ENCODE results near the gene KCNMB2.

The KCNMB2 gene

DNA sequence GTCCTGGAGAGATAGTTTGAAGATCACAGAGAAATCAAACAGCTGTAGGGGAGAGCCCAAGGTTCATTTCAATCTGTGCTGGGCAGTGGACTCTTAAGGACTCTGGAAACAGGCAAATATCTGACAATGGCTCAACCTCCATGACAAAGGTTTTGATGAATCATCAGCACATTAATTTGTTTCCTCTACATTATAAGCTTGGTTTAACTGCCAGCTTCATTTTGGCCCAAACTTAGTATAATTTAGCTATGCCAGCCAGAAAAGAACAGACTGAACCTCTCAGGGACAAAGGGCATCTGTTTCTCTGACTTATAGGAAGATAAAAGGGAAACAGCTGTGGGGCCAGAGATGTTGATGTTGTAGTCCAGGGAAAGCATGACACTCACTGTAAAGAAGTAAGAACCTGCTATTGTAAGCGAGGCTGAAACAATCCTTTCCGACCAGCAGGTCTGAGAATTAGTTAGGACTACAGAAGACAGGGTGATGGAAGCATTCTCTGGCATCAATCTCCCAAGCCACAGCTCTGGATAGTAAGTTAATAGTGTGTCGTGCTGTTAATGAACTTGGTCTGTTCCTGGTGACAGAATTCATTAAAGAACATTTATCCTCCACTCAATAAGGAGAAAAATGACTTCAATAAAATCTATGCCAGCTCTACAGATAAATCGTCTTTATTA lies 110.1 kb downstream of the KCNMB2 start:
- DNase-seq (ENCODE audit: low read depth): no peak

DNA sequence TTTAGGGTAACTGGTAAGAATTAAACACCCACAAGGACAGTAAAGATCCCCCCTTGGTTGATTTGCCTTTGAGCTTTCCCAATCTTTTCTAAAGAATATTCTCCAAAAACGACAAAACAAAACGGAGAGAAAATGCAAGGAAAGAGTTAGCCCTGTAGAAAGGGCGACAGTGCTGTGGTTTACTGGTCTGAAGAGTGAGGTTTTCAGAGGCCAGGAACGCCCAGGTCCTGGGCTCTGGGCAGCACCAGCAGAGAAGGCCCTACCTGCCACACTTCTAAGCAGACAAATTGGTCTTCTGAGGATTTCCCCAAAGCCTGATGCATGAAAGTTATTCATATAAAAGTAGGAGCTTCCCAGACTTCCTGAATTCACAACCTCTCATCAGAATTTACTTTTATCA lies 119.3 kb downstream of the KCNMB2 start:
- no peak for DNase-seq (ENCODE audit: low read depth)

DNA sequence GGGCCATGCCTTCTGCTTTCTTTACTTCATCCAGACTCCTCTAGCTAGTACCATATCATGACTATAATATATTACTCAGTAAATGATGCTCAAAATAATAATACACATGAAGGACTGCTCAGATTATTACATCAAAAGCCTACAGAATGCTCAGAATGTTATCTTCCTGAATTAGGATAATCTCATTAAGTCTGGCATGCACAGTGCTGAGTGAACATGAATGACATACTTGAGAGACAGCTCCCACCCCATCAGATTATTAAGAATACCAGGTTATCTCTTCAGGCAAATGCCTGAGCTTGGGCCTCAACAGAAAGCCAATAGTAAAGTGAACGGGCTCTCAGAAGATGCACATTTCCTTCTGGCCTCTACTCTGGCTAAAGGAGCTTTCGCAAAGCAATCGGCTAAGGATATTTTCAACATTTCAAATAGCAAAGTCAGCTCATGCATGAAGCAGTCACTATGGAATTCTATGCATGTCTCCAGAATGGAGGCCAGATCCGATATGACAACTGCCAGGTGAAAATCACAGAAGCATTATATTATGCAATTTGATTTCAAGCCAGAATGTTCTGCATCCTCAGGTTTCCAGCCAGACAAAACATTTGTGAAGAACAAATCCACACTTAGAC lies 122.6 kb downstream of the KCNMB2 start:
- no peak for DNase-seq (ENCODE audit: low read depth)

DNA sequence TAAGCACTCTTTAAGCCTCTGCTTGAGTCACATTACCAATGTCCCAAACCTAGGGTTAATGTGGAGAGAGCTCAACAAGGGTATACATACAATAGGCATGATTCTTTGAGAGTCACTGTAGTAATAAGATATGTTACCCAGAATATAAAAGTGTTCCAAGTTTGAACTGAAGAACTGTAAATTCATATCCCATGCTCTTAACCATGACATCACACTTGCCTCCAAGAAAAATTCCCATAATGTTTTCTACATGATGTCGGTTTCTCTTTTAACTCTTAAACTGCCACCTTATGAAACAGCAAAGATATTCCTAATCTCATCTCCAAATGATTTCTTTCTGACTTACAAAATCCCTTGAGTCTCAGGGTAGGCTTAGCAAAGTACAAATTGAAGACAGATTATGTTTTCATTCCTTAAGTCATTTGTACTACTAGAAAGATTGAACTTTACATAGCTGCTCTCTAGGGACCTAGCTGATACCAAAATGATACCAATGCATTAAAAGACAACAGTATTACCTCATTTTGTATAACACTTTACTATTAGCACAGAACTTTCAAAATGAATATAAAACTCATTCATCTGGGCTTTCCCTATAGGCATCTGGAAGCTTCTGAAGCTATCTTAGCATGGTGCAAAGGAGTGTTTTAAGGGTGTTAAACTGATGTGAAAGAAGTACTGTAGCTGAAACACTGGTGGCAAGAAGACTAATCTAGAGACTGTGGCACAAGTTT lies 127.1 kb downstream of the KCNMB2 start:
- DNase-seq (ENCODE audit: low read depth): no peak

DNA sequence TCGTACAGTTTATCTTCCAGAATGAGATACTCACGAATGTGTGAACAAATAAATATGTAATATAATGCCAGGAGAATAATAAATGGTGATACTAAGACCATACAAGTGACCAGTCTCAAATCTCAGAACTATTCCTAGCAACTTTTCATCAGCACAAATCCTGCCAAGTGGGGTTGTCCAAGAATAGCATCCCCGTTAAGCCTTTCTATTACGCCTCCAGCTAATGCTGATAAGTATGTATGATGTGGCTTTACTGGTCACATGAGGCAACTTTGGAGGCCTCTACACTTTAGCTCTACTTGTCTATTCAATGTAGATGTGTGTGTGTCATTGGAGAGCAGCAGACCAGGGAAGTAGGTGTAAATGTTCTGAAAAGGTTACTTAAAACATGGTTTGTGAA lies 129.5 kb downstream of the KCNMB2 start:
- DNase-seq (ENCODE audit: low read depth): no peak

DNA sequence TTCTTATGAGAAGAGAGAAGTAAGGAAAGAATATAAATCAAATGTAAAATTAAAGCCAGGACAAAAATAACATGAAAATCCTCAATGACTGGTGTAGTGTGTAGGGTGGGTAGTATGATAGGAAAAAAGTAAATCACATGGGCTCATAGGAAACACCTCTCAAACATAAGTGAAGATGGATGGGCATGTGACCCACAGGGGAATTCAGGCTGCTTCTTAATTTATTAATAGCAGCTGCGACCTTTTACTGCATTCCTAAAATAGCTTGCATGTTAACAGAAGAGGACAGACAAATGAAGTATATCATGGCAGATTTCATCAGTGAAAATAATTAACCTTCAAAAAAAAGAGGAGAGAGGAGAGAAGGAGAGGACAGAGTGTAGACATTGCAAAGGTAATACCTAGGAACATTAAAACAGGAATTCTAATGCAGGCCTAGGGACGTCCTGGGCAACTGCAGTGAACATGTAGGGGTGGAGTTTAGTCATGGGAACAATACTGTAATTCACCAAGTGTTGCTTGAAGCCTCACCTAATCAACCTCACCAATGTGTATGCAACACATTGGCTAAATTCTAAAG lies 132.9 kb downstream of the KCNMB2 start:
- no peak for DNase-seq (ENCODE audit: low read depth)

DNA sequence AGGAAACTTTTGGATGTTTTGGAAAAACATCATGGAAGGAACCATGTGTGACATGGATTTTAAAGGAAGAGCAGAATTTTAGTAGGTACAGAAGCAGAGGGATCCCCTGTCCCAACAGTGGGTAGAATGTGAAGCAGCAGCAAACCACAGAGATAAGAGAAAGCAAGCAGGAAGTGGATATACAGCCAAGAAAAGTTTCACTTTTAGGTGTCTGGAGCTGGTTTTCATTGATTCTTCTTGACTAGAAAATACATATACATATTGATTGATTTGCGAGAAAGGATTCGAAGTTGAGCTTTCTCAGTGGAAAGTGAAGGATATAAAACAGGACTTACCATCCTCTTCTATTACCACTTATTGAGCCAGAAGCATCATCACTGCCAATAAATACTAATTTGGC lies 133.5 kb downstream of the KCNMB2 start:
- DNase-seq (ENCODE audit: low read depth): no peak

DNA sequence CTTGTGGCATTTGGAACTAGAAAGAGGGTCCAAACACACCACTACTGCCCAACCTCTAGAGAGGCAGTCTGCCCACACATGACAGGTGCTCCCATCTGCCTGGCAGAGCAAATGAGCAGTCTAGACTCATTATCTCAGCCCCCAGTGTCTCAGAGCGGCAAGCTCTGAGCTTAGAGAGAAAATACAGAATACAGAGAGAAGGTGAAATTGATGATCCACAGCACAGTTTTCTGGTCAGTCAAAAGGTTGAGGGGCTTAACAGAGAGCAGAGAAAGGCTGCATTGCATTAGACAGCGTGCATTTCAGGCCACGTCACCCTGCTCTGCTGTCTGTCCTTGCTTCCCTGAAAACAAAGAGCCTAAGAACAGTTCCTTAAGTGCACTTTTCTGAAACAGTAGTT lies 135.1 kb downstream of the KCNMB2 start:
- peak; percentile 1 for DNase-seq (ENCODE audit: low read depth)

DNA sequence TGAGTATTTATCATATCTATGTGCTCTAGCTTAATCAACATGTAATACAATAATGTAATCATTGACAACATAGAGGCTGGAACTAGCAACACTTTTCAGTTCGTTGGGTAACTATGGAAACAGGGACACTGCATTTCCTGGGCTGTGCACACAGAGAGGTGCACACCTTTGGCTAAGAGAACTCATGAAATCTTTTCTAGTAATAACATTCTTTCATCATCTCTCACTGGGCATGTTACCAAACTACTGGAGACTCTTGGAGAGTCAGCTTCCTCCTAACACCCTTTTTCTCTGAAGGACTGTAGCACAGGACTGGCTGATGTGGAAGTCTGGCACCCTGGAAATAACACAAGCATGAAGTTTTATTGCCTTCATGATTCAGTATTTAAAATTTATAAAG lies 135.6 kb downstream of the KCNMB2 start:
- DNase-seq (ENCODE audit: low read depth): peak; percentile 51

DNA sequence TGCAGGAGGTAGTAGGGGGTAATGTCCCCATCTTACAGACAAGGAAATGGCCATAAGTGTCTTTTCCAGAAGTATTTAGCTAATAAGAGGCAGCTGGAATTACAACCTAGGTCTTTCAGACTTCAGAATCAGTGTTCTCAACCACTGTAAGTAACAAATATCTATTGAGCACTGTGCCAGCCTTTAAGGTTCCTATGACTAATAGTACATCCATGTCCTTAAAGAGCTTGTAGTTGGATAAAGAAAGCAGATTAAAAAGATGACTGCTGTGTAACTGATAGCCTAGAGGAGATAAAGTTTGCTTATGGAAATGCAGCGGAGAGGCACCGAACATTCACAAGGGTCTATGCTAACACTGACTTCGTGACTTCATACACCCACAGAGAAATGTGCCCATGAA lies 136.0 kb downstream of the KCNMB2 start:
- DNase-seq (ENCODE audit: low read depth): peak; percentile 5

DNA sequence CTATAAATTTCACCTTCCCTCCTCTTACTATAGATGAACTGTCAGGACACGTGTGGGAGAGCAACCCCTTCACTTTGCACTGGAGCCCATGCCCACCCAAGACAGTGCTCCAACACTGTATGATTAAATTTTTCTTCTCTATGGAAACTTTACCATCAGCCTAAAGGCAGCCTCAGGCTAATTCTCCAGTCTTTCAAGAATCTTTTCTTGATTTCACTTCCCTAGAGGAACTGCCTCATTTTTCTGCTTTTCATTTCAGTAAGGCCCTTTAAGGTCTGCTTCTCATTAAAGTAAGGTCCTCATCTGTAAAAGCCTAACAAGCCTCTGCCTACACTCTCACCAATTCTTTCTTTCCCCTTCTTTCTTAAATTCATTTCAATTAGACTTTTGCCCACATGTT lies 137.3 kb downstream of the KCNMB2 start:
- DNase-seq (ENCODE audit: low read depth): no peak

DNA sequence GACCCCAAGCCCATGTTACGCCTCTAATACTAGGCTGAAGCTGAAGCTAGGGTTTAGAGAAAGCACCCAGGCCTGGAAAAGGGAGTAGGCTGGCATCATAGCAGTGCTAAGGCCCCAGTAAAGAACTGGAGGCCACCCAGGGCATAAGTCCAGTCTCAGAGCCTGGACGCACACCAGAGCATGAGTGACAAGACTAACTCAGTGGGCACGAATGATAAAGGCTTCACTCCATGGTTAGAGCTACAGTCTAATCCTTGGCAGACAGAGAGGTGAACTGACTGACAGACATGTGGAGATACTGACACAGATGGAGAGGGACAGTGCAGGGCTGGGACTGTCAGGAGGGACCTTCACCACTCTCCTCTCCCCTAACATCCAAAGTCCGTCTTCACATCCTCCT lies 139.8 kb downstream of the KCNMB2 start:
- no peak for DNase-seq (ENCODE audit: low read depth)

DNA sequence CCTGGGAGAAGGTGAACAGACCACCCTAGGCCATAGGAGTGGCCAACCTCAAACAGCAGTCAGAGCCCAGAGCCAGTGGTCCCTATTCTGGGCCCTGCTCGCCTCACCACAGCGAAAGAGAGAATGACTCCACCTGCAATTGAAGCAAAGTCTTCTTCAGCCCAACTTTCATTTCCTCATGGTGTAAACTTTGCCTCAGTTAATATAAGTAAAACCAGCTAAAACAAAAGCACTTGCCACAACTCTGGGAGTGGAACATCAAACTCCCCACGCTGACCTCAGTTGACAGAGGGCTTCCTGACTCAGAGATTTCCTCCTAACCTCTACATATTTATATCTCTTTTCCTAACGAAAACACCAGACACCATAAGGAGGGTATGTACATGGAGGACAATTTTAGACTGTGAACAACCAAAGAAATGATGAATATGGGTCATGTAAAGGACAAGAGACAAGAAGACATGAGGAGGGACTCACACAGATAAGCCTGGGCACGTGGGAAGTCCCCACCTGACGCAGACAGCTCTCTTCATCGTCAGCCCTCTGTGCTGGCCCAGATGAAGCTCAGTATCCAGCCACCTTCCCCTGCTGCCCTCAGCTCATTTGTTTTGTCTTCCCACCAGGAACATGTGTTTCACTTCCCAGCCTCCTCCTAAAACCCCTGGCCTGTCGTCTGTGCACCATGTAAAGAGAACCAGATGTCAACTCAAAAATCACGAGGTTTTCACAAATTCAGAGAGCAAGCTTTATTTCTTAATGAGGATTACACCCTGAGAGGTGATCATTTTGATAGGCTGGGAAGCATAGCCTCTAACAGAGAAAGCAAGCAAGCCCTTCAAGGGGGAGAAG lies 140.9 kb downstream of the KCNMB2 start:
- DNase-seq (ENCODE audit: low read depth): no peak

DNA sequence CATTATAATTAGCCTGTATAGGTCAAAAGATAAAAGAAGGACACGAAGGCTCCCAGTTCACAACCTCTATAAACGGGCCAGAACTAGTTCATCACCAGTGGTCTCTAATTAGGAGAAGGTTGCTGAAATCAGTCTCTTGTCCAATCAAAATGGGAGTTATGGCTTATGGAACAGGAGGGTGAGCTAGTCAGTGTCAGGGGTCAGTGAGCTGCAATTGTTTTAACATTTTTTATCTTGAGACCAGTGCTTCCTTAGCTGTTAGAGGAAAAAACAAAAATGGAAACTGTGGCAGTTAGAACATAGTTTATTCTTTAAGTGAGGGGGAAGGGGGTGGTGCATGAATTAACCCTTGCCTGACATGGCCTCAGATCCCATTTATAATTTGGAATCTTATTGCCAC lies 141.7 kb downstream of the KCNMB2 start:
- no peak for DNase-seq (ENCODE audit: low read depth)

DNA sequence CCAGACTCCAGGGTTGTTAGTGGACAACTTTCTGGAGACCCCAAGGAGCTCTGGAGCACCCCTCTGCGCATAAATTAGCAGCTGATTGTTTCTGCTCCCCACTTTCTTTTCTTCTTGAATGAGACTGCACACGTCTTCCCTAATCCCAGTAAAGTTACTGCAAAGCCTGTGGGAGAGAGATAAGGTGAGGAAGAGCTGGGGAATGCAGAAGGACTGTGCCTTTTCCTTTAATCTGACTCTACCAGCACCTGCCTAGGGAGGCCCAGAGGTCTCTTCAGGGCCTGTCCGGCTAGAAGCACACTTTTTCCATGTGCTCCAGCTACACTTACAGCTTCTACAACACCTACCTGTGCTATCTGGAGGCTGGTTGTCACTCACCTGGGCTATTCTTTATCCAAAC lies 143.8 kb downstream of the KCNMB2 start:
- no peak for DNase-seq (ENCODE audit: low read depth)

DNA sequence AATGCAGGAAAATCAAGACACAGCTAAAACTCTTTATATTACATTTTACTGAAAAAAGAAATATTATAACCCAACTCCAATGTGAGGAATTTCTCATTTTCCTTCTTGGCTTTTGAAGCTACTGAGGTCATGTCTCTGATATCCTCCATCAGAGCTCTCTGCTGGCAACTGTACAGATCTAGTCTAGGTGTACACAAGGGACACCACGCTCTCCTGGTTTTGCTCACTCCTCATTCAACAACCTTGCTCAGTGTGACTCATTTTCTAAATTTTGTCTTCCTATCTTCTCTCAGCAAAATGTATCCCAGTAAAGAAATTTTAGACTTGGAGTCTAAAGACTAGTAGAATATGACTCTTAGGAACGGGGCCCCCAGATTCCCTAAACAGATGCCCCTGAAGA lies 144.3 kb downstream of the KCNMB2 start:
- DNase-seq (ENCODE audit: low read depth): no peak

DNA sequence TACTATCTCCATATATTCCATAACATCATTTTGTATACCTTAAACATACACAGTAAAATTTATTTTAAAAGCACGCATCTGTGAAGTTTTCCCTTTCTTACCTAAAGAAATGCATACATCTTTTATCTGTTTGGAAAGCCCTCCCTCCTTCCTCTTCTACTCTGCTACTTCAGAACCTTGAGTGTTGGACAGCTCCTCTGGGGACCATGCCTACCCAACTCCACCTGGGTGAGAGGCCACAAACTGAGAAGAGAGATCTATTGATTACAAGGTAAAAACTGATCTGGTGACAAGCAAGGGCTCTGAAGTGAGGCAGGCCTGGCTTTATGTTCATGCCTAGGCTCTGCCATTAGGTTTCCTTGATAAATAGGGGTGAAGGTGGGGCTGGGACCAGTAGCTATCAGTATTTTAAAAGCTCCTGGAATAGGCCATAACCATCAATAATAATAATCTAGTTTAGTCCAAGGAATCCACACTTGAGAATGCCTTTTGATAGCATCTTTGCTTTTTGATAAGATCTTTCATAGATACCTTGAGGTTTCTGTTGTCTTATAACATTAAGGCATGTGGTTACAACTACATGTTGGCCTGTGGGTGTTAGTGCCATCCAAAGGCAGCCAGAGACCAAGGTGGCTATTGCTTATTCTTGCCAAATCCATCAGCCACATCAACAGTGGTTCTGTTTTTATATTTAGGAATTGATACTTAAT lies 148.8 kb downstream of the KCNMB2 start:
- no peak for DNase-seq (ENCODE audit: low read depth)

DNA sequence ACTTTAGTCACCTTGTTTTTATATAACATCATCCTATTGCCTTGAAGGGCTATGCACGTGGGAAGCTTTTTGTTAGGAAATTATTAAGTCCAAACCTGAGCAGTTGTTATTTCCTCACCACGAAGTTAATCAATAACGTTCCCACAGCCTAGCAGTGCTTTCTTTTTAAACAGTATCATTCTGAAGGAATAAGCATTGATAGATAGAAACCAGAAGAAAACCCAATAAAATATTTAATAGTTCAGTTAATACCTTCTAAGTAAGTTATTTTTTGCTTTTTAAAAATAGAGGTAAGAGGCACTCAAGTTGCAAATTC lies 149.3 kb downstream of the KCNMB2 start:
- DNase-seq (ENCODE audit: low read depth): no peak

DNA sequence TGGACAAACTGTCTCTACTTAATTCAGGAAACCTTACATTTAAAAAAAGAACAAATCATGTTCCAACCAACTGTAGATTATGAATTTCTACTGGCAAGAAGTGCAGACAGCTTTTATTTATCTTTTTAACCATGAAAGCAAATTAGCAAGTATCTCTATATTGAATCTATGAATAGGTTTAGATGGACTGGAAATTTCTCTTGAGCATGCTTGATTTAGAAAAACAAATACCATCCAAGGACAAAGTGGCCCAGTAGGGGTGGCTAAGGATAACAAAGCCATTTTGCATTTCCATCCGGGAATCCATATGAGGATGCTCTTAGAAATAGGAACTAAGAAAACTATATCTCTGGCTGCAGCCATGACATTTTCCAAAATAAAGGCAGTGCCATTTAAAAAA lies 150.6 kb downstream of the KCNMB2 start:
- no peak for DNase-seq (ENCODE audit: low read depth)

DNA sequence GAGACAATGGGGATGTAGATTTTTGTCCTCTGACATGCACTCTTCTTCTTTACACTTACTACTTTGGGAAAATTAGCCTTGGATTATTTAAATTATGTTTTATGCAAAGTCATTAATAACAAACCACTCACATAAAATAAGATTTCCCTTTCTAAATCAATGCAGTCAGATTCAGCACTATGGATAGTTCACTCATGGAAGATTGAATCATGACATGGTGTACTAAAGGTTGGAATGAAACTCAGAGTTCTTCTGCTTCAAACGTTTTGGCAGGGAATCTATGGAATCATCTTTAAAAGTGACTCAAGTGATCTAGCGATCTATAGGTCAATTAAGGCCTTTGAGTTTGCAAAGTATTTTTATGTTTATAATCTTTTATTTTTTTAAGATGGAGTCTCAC lies 154.3 kb downstream of the KCNMB2 start:
- no peak for DNase-seq (ENCODE audit: low read depth)

DNA sequence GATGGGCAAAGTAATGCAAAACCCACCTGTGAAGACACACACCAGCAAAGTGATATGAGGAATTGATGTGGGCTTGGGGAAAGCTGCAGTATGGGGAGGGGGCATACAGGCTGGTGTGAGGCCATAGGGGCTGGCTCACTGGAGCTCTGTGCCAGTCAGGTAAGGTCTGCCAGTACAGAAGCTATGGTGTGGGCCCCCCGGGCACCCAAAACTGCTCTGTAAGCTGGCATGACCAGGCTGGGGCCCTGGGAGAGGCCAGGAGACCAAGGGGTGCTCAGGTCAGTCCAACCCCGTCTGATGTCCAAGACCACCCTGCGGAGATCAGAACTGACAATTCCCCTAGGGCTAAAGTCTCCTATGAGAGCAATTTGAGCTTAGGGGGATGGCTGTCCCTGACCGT lies 163.1 kb downstream of the KCNMB2 start:
- DNase-seq (ENCODE audit: low read depth): no peak

DNA sequence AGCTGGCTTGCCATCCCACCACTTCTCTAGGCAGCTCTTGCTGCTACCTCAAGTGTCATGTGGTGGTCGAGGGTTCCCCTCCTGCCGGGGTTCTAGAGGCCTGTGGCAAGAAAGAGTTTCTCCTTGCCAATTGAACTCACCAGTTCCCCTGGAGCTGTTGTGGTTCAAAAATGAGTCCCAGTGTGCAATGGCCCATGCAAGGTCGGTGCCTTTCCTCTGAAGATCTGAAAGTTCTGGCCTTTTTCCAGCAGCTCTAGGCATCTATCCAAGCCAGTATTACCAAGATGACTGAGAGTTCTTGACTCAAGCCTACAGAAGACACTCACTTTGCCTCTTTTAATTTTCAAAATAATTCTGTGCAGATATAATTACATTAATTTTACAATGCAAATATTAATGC lies 163.6 kb downstream of the KCNMB2 start:
- DNase-seq (ENCODE audit: low read depth): peak; percentile 52
